ENCODE results near the gene ITPA. TPM values are rescaled to one million over a fixed set of nuclear protein-coding genes. Genes with fewer than 3 reads are reported as not detected.
A peak's percentile ranks its signal among the peaks of the same experiment; 100 is the strongest.

Gene ITPA
- total RNA-seq, 1 donor from 2014 or later, result 32.8 TPM

DNA sequence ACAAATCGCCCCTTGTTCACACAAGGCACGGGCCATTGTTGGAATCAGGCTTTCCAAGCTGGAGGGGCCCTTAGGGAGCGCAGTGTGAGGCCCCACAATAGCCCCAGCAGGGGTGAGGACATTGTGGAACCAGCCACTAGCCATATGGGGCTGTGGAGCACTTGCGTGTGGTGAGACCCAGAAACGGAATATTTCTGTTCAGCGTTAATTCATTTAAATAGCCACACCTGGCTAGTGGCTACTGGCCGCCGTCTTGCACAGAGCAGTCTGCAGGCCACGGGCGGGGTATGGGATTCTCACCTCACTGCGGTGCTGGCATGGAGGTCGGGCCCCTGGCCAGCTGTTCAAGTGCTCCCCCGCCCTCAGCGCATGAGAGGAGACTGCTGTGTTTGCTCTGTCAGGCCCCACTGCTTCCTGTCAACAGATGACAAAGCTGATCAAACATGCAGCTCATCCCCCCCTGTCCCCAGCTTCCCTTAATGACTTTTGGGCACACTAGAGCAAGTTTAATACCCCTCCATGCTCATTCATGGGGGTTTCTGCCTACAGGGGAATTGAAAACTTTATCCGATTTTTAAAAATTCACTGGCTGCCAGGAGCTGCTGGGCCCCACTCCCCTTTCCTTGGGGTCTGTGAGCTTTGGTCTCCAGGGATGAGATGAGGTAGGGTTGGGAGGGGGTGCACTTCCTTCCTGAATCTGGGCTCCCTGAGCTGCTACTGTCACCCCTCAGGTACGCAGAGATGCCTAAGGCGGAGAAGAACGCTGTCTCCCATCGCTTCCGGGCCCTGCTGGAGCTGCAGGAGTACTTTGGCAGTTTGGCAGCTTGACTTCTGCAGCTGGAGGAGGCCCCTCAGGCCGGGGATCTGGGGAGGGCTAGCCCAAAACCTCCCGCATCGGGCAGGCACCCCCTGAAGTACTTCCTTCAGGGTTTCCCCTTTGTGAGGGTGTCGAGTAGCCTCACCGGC lies 13.6 kb downstream of the ITPA start:
- DNase-seq (ENCODE audit: low spot score), result no peak
- no peak for ATAC-seq
- intact Hi-C loops (cut with DNase I), result no loop called here

DNA sequence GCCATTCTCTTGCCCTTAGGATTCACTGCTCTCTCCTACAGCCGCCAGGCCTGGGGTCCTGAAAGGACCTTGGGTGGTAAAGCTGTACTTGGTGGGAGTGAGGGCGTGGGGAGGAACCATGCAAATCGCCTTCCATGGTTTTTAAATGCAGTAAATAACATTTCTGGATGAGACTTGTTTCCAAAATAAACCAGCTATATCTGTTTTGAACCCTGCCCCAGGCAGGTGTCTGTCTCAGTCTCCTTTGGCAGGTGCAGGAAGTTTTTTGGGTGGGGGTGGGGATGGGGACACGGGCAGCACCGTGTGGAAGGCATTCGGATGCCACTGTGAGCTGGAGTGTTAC lies 14.3 kb downstream of the ITPA start:
- no peak for ATAC-seq
- no peak for DNase-seq (ENCODE audit: low spot score)
- intact Hi-C loops (cut with DNase I), result no loop called here

GRCh38 chr20:3223994-3224680 lies 14.8 kb downstream of the ITPA start:
- intact Hi-C loops (cut with DNase I), result no loop called here
- ATAC-seq, result no peak

GRCh38 chr20:3224681-3225421 lies 15.6 kb downstream of the ITPA start:
- intact Hi-C loops (cut with DNase I), result no loop called here
- ATAC-seq (no peak), DNase-seq (ENCODE audit: low spot score) (no peak)

More at GRCh38 chr20:3223994-3224680, 14.8 kb downstream of the ITPA start:
- DNase-seq (ENCODE audit: low spot score), result no peak

DNA sequence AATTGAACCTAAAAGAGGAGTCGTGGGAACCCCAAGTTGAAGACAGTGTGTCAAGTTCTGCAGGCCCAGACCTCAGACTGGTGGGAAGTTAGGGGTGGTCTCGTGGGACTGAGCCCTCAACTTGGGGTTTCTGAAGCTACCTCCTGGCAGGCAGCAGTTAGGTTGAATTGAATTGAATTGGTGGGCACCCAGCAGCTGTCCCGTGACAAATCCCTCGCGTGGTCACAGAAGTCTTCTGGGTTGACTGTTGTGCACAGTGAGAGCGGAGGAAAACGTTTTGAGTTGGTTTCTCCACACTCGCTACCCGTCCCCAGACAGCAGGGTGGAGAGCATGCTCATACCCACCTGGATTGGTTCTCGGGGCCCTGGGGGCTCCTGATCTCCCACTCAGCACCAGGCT lies 16.8 kb downstream of the ITPA start:
- no peak for DNase-seq (ENCODE audit: low spot score)
- ATAC-seq, result no peak
- intact Hi-C loops (cut with DNase I), result no loop called here

- DNase-seq (ENCODE audit: low spot score), result no peak
- intact Hi-C loops (cut with DNase I), result no loop called here
- ATAC-seq, result no peak
Measured at GRCh38 chr20:3226864-3227263, 17.6 kb downstream of the ITPA start.

DNA sequence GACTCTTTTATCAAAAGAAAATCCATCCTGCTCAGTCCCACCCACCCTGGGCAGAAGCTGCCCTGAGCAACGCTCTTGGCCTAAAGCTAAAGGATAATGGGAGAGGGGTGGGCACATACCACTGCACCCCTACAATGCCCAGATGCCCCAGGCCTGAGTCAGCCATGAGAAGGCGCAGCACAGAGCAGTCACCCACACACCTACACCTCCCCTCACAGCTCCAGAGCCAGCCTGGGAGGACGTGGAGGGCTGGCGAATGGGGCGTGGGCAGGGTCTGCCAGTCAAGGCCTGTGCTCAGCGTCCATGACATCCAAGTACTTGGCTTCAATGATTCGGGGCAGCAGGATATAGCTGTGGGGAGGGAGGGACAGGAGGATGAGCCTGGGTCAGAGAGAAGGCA lies 18.2 kb downstream of the ITPA start:
- intact Hi-C loops (cut with DNase I), result no loop called here
- ATAC-seq (no peak), DNase-seq (ENCODE audit: low spot score) (no peak)

DNA sequence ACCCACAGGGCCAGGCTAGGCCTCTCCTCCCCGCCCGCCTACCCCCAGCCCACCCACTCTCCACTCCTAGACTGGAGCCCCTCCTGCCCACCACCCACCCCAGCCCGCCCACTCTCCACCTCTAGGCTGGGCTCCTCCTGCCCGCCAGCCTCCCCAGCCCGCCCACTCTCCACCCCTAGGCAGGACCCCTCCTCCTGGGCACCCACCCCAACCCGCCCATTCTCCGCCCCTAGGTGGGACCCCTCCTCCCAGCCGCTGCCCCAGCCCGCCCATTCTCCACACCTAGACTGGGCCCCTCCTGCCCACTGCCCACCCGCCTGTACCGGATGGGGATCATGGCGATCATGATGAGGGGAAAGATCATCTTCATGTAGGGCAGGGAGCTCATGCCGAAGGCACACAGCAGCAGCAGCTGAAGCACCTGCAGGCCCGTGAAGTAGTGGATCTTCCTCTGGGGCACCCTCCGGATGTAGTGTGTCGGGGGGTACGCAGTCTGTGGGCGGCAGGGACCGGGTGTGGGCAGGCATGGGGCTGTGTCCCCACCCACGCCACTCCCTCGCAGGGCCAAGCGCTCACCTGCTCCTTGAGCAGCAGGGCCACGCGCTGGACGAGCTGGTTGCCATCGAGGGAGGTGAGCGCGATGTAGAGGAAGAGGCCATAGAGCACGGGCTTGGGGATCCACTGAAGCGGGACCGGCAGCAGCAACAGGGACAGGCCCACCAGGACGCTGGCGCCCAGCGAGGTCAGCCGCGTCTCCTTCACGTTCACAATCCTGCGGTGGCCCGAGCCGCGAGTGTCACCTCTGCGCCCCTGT lies 18.8 kb downstream of the ITPA start:
- ATAC-seq (no peak), DNase-seq (ENCODE audit: low spot score) (peak; percentile 51)
- intact Hi-C loops (cut with DNase I), result no loop called here

- intact Hi-C loops (cut with DNase I), result no loop called here
- DNase-seq (ENCODE audit: low spot score) (no peak), ATAC-seq (no peak)
Measured at GRCh38 chr20:3228750-3229032, 19.4 kb downstream of the ITPA start.

DNA sequence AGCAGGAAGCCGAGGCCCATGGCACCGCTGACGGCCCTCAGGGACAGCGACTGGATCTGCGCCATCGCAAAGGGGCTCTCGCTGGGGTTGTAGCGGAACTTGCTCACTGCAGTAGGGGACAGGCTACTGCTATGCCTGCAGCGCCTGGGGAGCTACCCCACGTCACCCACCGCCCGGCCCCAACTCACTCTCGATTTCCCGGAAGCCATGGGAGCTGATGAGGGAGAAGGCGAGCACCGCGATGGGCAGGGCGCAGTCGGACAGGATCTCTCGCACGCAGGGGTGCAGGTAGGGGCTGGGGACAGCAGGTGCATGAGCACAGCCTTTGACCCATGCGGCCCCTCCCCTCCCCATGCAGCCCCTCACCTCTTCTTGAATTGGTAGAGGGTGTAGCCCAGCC lies 19.9 kb downstream of the ITPA start:
- no peak for DNase-seq (ENCODE audit: low spot score)
- intact Hi-C loops (cut with DNase I), result no loop called here
- ATAC-seq, result no peak

DNA sequence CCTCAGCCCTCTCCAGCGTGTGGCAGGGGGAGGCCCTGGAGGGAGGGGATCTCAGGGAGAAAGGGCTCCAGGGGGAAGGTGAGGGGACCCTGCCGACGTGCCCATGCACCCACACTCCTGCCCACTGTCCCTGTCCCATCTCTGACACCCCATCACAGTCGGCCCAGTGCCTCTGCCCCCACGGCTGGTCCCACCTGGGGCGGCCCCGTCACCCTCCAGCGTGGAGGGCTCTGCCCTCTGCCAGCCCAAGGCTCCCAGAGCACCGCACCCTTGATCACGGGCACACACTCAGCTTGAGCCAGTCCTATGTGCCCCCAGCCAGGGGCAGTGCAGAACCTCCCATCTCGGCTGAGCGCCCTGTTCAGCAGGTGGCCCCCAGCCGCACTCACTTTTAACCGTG lies 20.5 kb downstream of the ITPA start:
- DNase-seq (ENCODE audit: low spot score) (no peak), ATAC-seq (no peak)
- intact Hi-C loops (cut with DNase I), result no loop called here

DNA sequence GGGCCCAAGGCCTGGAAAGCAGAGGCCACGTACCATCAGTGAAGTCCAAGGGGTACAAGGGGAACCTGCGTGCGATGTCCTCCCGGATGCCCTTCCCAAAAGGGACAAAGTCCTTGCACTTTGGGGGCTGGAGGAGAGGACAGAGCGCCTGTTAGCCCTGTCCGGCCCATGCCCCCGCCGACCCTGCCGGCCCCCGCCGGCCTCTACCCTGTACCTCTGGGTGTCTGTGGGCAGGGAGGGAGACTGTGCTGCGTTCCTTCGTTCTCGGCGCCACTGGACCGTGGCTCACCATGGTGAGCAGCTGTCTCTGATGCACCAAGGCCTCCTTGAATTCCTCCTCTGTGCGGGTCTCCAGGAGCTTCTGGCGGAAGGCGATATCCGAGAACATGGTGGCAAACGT lies 21.8 kb downstream of the ITPA start:
- ATAC-seq (no peak), DNase-seq (ENCODE audit: low spot score) (no peak)
- intact Hi-C loops (cut with DNase I), result no loop called here

DNA sequence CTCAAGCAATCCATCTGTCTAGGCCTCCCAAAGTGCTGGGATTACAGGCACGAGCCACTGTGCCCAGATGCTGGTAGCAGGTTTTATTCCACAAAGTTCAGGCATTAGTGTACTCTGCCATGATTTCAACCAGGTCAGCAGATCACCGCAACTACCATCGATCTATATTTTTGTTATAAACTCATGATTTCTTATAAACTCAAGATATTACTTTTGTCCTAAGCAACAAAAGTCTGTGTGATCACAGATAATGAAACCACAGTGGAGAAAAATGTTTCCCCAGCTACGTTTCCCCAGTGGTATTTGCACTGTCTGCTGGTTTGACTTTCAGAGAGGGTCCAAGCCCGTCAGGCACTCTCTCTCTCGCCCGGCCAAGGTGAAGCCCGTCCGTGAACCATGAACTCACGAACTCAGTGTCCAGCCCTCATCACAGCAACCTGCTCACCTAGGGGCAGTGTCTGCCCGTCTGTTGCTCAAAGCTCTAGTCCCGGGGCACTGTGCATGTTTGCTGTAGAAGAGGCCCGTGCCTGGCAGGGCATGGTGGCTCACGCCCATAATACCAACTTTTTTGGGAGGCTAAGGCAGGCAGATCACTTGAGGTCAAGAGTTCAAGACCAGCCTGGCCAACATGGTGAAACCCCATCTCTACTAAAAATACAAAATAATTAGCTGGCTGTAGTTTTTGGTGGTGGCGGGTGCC lies 22.7 kb downstream of the ITPA start:
- no peak for ATAC-seq
- intact Hi-C loops (cut with DNase I), result no loop called here
- no peak for DNase-seq (ENCODE audit: low spot score)

DNA sequence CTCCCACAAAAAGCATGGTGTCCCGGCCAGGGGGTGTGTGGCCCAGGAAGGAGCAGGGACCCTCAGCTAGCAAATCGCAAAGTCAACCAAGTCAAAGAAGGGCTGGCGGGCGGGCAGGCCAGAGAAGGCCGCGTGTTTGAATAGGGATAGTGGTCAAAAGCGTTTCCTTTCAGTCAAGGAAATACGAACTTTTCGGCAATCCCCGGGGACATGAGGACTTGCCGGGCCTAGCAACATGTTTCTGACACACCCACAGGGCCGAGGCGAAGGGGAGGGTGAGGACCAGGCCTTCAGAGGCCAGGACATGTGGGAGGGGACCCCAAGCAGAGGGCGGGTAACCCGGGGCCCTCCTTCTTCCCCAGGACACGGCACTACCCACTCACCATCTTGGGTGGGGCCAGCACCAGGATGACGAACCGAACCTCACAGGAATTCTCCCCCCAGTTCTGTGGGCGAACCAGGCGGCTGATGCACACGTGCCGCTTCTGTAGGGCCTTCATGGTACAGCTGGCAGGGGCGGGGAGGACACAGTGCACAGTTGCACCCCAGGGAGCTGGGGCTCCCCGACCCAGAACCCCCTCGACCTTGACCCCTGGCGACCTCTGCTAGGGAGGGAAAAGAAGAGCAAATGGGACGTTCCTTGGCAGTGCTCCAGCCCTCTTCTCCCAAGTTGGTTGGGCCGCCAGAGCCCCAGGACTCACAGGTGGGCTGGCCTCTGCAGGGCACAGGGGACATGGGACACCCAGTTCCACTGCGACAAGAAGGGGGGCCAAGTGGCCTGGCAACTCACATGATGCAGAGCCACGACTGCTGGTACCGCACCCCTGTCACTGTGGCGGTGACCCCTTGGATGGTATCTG lies 24.1 kb downstream of the ITPA start:
- DNase-seq (ENCODE audit: low spot score) (no peak), ATAC-seq (no peak)
- intact Hi-C loops (cut with DNase I), result no loop called here

DNA sequence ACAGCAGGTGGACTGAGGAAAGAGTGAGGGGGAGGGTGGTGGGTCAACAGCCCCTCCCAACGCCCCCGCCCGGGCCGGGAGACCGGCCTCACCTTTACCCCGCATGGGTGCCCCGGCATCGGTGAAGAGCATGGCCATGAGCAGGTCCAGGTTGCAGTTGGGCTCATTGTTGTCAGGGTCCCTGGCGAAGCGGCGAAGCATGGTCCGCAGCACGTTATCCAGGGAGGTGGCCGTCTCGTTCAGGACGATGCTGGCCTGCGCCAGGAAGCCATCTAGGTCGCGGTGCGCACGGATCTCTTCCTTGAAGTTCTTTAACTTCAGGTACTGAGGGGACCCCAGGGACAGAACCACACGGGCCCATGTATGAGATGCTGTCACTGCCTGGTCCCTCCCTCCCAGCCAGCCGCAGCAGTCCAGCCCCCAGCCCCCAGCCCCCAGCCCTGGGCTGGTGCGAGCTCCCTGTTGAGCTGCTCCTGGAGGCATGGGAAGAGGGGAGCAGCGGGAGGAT lies 24.7 kb downstream of the ITPA start:
- ATAC-seq, result no peak
- intact Hi-C loops (cut with DNase I), result no loop called here

GRCh38 chr20:3235666-3236324 lies 26.5 kb downstream of the ITPA start:
- no peak for ATAC-seq
- intact Hi-C loops (cut with DNase I), result no loop called here
- no peak for DNase-seq (ENCODE audit: low spot score)

More for the DNA sequence above, 24.7 kb downstream of the ITPA start:
- no peak for DNase-seq (ENCODE audit: low spot score)
